Stomach (tissue), 4 donors: ENCODE measurements around the gene USP37.

Experiments
- EP300 ChIP-seq: sonication (generic); formaldehyde crosslinking; IDR thresholded peaks from one replicate; pipeline ENCODE4 v1.6.1; 2017; ENCODE audit warnings: antibody characterized with exemption
- POLR2A ChIP-seq, 4 donors: fragments of 450-650 bp; IDR thresholded peaks; one replicate each; pipeline ENCODE4 v1.6.1; 2016; ENCODE audit warnings: antibody characterized with exemption in 4 of 4, control low read depth in 2 of 4, mild to moderate bottlenecking in 1 of 4, moderate library complexity in 1 of 4
- POLR2AphosphoS5 ChIP-seq, 3 donors: sonication (generic); formaldehyde crosslinking; IDR thresholded peaks; one replicate each; pipeline ENCODE4 v1.6.1; 2016; ENCODE audit warnings: antibody characterized with exemption in 3 of 3
- TF ChIP-seq, protein P1 (sequence below), 7 experiments: fragments of 450-650 bp in 4 of 7; fragments of 200-600 bp in 3 of 7; sonication (generic) in 3 of 7; IDR thresholded peaks; one replicate each; pipeline ENCODE4 v1.5.1; 2016 to 2019; ENCODE audit warnings: antibody characterized with exemption in 7 of 7, control low read depth in 2 of 7, mild to moderate bottlenecking in 1 of 7

DNA sequence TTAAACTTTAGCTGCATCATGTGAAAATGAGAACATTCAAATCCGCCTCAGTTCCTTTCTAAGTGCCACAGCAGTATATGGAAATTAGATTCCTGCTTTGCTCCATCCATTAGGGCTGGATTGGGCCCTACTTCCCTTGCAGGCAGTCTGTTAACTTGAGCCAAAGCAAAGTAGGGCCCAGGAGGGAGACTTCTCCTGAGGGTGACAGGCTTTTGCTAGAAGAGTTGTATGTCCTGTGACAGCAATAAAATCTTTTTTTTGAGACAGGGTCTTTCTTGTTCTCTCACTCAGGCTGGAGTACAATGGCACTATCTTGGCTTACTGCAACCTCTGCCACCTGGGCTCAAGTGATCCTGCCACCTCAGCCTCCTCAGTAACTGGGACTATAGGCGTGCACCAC lies 121.1 kb downstream of the USP37 start:
- TF ChIP-seq, protein P1, sequence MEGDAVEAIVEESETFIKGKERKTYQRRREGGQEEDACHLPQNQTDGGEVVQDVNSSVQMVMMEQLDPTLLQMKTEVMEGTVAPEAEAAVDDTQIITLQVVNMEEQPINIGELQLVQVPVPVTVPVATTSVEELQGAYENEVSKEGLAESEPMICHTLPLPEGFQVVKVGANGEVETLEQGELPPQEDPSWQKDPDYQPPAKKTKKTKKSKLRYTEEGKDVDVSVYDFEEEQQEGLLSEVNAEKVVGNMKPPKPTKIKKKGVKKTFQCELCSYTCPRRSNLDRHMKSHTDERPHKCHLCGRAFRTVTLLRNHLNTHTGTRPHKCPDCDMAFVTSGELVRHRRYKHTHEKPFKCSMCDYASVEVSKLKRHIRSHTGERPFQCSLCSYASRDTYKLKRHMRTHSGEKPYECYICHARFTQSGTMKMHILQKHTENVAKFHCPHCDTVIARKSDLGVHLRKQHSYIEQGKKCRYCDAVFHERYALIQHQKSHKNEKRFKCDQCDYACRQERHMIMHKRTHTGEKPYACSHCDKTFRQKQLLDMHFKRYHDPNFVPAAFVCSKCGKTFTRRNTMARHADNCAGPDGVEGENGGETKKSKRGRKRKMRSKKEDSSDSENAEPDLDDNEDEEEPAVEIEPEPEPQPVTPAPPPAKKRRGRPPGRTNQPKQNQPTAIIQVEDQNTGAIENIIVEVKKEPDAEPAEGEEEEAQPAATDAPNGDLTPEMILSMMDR (IDR thresholded peaks at IDR 0.05): no peak
- TF ChIP-seq EP300: no peak
- TF ChIP-seq POLR2A (IDR thresholded peaks at IDR 0.05): no peak
- no peak for TF ChIP-seq POLR2AphosphoS5 (IDR thresholded peaks at IDR 0.05)
